Calu3 (cell line): ENCODE measurements around the gene PIGP. TPM values are rescaled to one million over a fixed set of nuclear protein-coding genes. Genes with fewer than 3 reads are reported as not detected.
"Not testable (repeated sequence)": the region's sequence is repeated elsewhere in the genome, so short reads cannot be mapped to it uniquely, and the experiment has no call there.

Source experiments
- BruUV-seq: library from RNA; stranded (reverse); fragments of 400-500 nt; replicated peaks from 2 replicates; lab custom pipeline; 2021; lab: Mats Ljungman, UMichigan
- CTCF ChIA-PET: fragments of 300-600 bp; sonication (Branson Sonifier 250); formaldehyde crosslinking; loops from one replicate; lab custom pipeline; 2022; ENCODE audit warnings: antibody characterized with exemption; lab: Charles Lee
- DNase-seq: peaks from one replicate; pipeline ENCODE4 v3.0.0; 2022
- H3K27ac Mint-ChIP-seq: one replicate; pipeline ENCODE4 v1.8.0; 2022; ENCODE audit warnings: mixed read lengths; ENCODE audit not compliant: unreplicated experiment
- H3K27me3 Mint-ChIP-seq: one replicate; pipeline ENCODE4 v1.8.0; 2022; ENCODE audit warnings: mixed read lengths; ENCODE audit not compliant: unreplicated experiment
- H3K36me3 Mint-ChIP-seq: one replicate; pipeline ENCODE4 v1.8.0; 2022; ENCODE audit warnings: mild to moderate bottlenecking, moderate library complexity, mixed read lengths; ENCODE audit not compliant: insufficient read depth, unreplicated experiment
- H3K4me1 Mint-ChIP-seq: one replicate; pipeline ENCODE4 v1.8.0; 2022; ENCODE audit warnings: mild to moderate bottlenecking, low read depth, mixed read lengths; ENCODE audit not compliant: unreplicated experiment
- H3K4me3 Mint-ChIP-seq: one replicate; pipeline ENCODE4 v1.8.0; 2022; ENCODE audit warnings: mild to moderate bottlenecking, low read depth, moderate library complexity, mixed read lengths; ENCODE audit not compliant: unreplicated experiment
- H3K9me3 Mint-ChIP-seq: one replicate; pipeline ENCODE4 v1.8.0; 2022; ENCODE audit warnings: low read depth, mixed read lengths; ENCODE audit not compliant: unreplicated experiment
- CTCF ChIP-seq: fragments of 200-600 bp; IDR thresholded peaks from one replicate; pipeline ENCODE4 v1.8.0; 2022; ENCODE audit warnings: antibody characterized with exemption; ENCODE audit not compliant: unreplicated experiment
- intact Hi-C: fragments of 100-400 bp; cut with micrococcal nuclease; formaldehyde crosslinking; loops from one replicate; pipeline ENCODE4 v1.10.0; 2022; ENCODE audit not compliant: unreplicated experiment
- total RNA-seq: library from RNA; stranded (reverse); gene quantifications from 2 replicates; pipeline ENCODE4 v1.2.3, GENCODE V29; 2022

The PIGP gene
- total RNA-seq, 1 experiment from 2014 or later = 20.4 TPM

- Mint-ChIP-seq H3K27ac (no peak overlapping the region), H3K27me3 (no peaks in the 10 kb centered on the region), H3K4me3 (no peak overlapping the region), H3K36me3 (peaks cover 3% of the 10 kb centered on the region), H3K9me3 (no peaks in the 10 kb centered on the region), H3K4me1 (peaks cover 6% of the 10 kb centered on the region)
- BruUV-seq = no TSS peak
- intact Hi-C loops = no loop called here
- no peak for TF ChIP-seq CTCF
- DNase-seq = no peak
- CTCF ChIA-PET = no interaction called here
These were observed 31.1 kb downstream of the PIGP start for GRCh38 chr21:37041706-37042271.

GRCh38 chr21:37040212-37040611, 32.7 kb downstream of the PIGP start:
- CTCF ChIA-PET = no interaction called here
- Mint-ChIP-seq H3K36me3 (no peaks in the 10 kb centered on the region), H3K27ac (no peak overlapping the region), H3K4me1 (no peaks in the 10 kb centered on the region), H3K27me3 (no peaks in the 10 kb centered on the region), H3K4me3 (no peak overlapping the region), H3K9me3 (no peaks in the 10 kb centered on the region)
- no peak for DNase-seq
- intact Hi-C loops = no loop called here
- no TSS peak for BruUV-seq
- TF ChIP-seq CTCF = no peak

- no peaks in the 10 kb centered on the region for H3K4me1 Mint-ChIP-seq
- H3K27me3 Mint-ChIP-seq = no peaks in the 10 kb centered on the region
- intact Hi-C loops = no loop called here
- H3K4me3 Mint-ChIP-seq = no peak overlapping the region
- no peak overlapping the region for H3K27ac Mint-ChIP-seq
- CTCF ChIA-PET = no interaction called here
- no peaks in the 10 kb centered on the region for H3K36me3 Mint-ChIP-seq
- H3K9me3 Mint-ChIP-seq = no peaks in the 10 kb centered on the region
- no peak for TF ChIP-seq CTCF
- no peak for DNase-seq
- BruUV-seq = no TSS peak
These were observed 33.3 kb downstream of the PIGP start for GRCh38 chr21:37039411-37040075.

- CTCF ChIA-PET = no interaction called here
- Mint-ChIP-seq H3K27me3 (no peaks in the 10 kb centered on the region), H3K4me1 (no peaks in the 10 kb centered on the region), H3K27ac (no peak overlapping the region), H3K4me3 (no peak overlapping the region), H3K9me3 (no peaks in the 10 kb centered on the region), H3K36me3 (no peaks in the 10 kb centered on the region)
- intact Hi-C loops = no loop called here
- no peak for TF ChIP-seq CTCF
- no peak for DNase-seq
- BruUV-seq = no TSS peak
These were observed 36.7 kb downstream of the PIGP start for GRCh38 chr21:37036177-37036576.

GRCh38 chr21:37034394-37034793, 38.5 kb downstream of the PIGP start:
- CTCF ChIA-PET, intact Hi-C loops, H3K9me3 Mint-ChIP-seq: not testable (repeated sequence)

More at GRCh38 chr21:37034394-37034793, 38.5 kb downstream of the PIGP start:
- not testable (repeated sequence) for H3K4me1 Mint-ChIP-seq, H3K27ac Mint-ChIP-seq, H3K36me3 Mint-ChIP-seq, H3K27me3 Mint-ChIP-seq, DNase-seq, H3K4me3 Mint-ChIP-seq, BruUV-seq
